CD4-positive, alpha-beta T cell treated with Interleukin-12 subunit alpha and Interleukin-12 subunit beta, for 1 hour (primary cell): ENCODE measurements around the gene SYT2.
"Not testable (repeated sequence)": the region's sequence is repeated elsewhere in the genome, so short reads cannot be mapped to it uniquely, and the experiment has no call there.

Experiments used
- DNase-seq: peaks from one replicate; pipeline ENCODE4 v3.0.0-alpha.2; 2020

The SYT2 gene

DNA sequence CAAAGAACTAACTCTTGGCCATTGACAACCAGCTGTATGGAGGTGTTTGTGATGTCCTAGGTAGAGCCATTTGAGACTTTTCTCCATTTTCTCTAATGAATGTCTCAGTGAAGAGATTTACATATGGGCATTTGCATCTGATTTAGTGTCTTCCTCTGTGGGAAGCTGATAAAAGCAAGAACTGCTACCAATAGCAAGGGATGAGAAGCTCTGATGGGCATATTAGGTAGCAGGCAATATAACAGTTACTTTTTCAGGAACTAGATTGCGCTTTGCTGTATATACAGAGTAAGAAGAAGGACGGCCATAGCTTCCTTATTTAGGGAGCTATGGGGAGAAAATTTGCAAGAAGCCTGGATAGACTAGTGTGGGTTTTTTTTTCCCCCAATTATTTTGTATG is 169.4 kb downstream of the SYT2 start:
- DNase-seq = not testable (repeated sequence)
